GM21529 (cell line): Measurements from ENCODE around the gene ARHGAP29.
"Not testable (repeated sequence)": the region's sequence is repeated elsewhere in the genome, so short reads cannot be mapped to it uniquely, and the experiment has no call there.

Experiments
- ATAC-seq: cut with Tn5 transposase; IDR thresholded peaks from one replicate; pipeline ENCODE4 v1.9.1; 2021; ENCODE audit not compliant: unreplicated experiment

ARHGAP29 gene

DNA sequence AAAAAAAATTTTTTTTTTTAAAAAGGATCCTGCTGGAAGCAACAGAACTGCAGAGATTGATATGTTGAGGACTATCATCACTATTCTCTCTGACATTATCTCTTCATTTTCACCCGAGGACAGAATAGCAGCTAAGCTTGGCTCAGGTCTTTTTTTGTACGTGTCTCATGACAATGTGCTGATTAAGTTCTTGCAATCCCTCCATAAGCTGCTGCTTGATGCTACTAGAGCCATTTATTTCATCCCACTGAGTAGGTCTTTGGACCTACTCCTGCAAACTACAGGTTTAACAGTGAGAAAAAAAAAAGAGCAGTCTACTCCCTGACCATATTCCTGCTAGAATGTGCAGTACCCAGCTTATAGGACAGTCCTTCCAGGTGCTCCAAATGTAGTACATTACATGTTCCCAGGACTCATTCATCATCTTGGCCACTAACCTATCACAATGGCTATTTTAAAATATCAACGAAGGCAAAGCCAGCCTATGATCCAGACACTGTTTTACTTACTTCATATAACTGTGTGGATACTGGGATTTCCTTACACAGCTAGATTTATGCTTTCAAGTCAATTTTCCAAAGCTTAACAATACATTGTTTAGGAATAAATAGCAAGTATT, 54.1 kb downstream of the ARHGAP29 start:
- no peak for ATAC-seq

- ATAC-seq, result no peak
Measured at GRCh38 chr1:94182191-94182590, 55.2 kb downstream of the ARHGAP29 start.

- no peak for ATAC-seq
Measured at GRCh38 chr1:94180650-94181049, 56.7 kb downstream of the ARHGAP29 start.

- ATAC-seq, result no peak
Measured at GRCh38 chr1:94178901-94179300, 58.5 kb downstream of the ARHGAP29 start.

DNA sequence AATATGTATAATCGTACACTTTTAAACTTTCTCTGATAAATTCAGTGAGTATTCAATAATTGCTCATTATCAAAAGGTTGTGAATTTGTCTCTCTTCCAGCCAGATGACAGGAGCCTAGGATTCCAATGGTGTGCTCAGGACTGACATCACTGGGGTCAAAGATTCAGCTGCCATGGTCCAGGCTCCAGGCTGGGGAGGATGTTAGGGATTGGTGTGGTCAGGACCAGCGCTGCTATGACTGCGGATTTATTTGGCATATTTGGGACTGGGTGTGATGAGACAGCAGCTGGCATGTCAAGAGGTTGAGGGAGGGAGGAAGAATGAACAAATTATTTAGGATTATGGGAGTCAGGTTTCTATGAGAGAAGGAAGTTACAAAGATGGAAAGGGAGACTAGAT, 68.3 kb downstream of the ARHGAP29 start:
- ATAC-seq, result no peak

GRCh38 chr1:94165843-94166242, 71.5 kb downstream of the ARHGAP29 start:
- ATAC-seq, result no peak

DNA sequence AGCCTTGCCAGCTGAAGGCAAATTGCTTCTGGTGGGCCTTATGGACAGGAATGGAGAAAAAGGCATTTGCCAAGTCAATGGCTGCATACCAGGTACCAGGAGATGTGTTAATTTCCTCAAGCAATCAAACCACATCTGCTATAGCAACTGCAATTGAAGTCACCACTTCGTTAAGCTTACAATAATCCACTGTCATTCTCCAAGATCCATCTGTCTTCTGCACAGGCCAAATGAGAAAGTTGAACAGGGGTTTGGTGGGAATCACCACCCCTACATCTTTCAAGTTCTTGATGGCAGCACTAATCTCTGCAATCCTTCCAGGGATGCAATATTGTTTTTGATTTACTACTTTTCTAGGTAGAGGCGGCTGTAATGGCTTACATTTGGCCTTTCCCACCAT, 72.5 kb downstream of the ARHGAP29 start:
- not testable (repeated sequence) for ATAC-seq

- not testable (repeated sequence) for ATAC-seq
Measured at GRCh38 chr1:94164121-94164520, 73.3 kb downstream of the ARHGAP29 start.

GRCh38 chr1:94163249-94163648, 74.1 kb downstream of the ARHGAP29 start:
- not testable (repeated sequence) for ATAC-seq

- ATAC-seq, result no peak
Measured at GRCh38 chr1:94160811-94161210, 76.6 kb downstream of the ARHGAP29 start.

DNA sequence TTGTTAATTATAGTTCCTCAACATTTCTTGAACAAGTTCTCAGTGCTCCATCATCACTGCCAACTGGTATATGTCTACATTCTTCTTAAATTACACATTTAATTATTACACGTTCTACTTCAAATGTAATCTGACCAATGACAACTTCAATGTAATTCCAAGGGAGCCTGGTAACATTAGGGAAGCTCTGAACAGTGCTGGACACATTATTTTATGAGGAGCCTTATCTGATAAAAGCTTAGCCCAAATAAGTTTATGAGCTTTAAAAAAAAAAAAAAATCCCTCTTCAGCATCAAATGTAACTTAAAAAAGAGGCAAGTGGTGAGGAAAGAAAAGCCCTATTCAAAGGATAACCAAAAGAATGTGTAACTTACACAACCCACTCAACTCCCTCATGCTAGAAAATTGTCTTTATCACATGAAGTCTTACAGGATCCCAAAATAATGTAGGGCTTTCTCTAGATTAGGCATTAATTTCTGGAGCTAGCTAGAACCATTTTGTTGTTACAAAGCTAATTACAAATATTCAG, 81.2 kb downstream of the ARHGAP29 start:
- ATAC-seq, result no peak

GRCh38 chr1:94154989-94155388, 82.4 kb downstream of the ARHGAP29 start:
- no peak for ATAC-seq

DNA sequence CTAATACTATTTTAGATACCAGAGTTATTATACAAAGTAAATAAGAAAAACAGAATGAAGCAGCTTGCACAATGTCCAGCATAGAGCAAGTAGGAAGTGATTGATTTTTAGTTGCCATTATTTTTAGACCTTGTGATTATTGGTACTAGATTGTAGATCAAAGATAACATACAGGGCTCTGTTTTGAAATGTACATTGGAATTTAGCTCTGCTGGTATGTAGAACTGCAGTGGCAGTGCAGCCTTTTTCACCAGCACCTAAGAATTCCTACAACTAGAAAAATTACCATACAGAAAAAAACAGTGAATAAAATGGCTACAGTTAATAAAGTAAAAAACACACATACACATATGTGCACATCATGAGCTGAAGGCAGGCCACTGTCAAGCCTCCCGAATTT, 84.3 kb downstream of the ARHGAP29 start:
- ATAC-seq, result no peak

DNA sequence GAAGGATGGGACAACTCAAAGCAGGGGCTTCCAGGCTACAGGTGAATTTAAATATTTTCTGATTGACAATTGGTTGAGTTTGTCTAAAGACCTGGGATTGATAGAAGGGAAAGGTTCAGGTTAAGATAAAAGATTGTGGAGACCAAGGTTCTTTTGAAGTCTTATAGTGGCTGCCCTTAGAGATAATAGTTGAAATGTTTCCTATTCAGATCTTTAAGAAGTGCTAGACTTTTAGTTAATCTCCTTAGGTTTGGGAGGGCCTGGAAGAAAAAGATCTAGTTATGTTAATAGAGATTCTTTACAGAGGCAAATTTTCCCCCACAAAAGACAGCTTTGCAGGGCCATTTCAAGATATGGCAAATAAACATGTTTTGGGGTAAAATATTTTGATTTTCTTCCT, 88.2 kb downstream of the ARHGAP29 start:
- not testable (repeated sequence) for ATAC-seq

DNA sequence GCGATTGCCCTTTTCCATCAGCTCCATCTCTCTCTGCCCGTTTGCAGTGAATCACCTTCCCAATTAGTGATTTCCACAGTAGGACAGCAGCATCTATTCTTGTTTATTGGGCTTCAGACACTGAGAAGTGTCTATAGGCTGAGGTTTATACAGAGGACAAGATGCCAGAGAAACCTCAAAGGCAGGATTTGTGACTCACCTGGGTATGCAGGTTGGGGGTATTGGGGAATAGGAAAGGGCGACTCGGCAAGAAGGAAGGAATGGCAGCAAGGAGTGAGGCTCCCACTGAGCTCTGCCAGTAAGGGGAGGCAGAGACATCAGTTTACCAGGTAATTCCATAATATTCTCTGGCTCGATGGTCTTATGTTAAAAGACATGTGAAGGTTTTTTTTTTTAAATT, 91.1 kb downstream of the ARHGAP29 start:
- no peak for ATAC-seq

GRCh38 chr1:94144836-94145235, 92.5 kb downstream of the ARHGAP29 start:
- no peak for ATAC-seq

DNA sequence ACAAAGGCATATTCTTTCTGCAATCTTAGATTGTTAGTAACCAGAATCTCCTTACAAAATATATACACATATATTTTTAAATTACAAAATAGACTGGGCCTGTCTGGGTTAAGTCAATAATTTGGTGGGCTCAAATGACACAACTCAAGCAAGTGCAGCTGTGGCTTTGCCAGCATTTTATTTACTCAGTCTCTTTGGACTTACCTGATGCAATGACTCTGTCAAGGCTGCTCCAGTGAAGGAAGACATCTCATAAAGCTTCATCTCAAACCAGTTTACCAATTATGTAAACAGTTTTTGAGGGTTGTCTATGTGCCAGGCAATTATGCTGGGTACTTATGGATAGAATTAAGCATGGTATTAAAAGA, 93.6 kb downstream of the ARHGAP29 start:
- no peak for ATAC-seq

- no peak for ATAC-seq
Measured at GRCh38 chr1:94143173-94143808, 94.1 kb downstream of the ARHGAP29 start.

DNA sequence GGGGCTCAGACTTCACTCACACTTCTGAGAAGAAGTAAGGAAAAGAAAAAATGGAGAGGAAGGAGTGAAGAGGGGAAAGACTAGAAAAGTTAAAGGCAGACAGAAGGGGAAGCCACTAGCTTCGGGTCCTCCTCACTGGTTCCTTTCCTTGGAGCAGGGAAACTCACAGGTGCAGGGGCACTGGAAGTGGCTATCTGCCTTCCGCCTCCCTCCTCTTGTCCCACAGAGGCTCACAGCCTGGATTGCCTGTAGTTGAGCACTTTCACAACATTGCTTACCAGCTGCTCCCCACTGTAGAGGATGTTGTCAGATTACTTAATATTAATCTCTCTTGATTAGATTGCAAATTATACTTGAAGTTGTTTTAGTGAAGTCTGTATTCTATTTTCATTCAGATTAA, 94.8 kb downstream of the ARHGAP29 start:
- ATAC-seq, result no peak

DNA sequence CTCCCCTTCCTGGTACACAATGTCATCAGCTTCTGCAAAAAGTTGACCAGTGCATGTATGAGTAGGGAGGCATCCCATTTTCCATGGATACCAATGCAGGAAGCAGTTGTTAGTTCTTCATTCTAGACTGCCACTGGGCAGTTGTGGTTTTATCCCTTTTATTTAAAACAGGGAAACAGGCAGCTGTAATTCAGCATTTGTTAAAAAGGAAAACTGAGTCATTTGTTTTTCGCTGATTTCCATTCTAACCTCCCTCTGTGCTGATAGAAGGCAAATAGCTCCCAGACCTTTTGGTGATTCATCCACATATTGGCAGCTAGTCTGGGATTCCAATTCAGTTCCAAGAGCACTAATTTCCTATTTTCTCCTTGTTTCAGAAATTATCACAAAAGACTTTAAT, 95.4 kb downstream of the ARHGAP29 start:
- ATAC-seq, result no peak

- ATAC-seq, result no peak
Measured at GRCh38 chr1:94132111-94132510, 105.3 kb downstream of the ARHGAP29 start.

GRCh38 chr1:94130851-94131595, 106.4 kb downstream of the ARHGAP29 start:
- ATAC-seq, result no peak
